Measurements from ENCODE around the gene STAT4. TPM values are rescaled to one million over a fixed set of nuclear protein-coding genes. Genes with fewer than 3 reads are reported as not detected.
A peak's percentile ranks its signal among the peaks of the same experiment; 100 is the strongest.

The STAT4 gene
- total RNA-seq, 1 experiment from 2014 or later: 0.44 TPM

DNA sequence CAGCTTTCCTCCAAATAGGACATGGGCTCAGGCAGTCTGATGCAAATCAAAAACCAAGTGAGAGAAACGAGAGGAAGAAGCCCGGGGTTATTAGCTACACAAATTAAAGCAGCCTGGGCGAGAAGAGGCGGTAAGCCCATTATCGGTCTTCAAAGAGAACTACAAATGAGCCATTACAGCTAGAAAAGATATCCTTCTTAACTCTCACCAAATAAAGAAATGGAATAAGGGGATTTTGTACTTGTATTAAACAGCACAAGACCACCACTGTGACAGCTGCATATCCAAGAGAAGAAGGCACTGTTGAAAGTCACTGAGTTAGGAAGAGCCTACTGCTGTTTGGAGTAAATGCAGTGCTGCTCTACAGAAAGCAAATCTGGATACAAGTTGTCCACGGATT, 169.5 kb downstream of the STAT4 start:
- CTCF ChIA-PET: no interaction called here
- no peak for DNase-seq (ENCODE audit: low spot score)
- Mint-ChIP-seq H3K36me3 (peaks cover 93% of the 10 kb centered on the region), H3K4me1 (peaks cover 8% of the 10 kb centered on the region), H3K4me3 (no peak overlapping the region), H3K27ac (0 out of 2 replicates have a peak overlapping the region, but pooled peaks have one; percentile 12), H3K27me3 (ENCODE audit: low read depth) (no peaks in the 10 kb centered on the region), H3K9me3 (no peaks in the 10 kb centered on the region)
- TF ChIP-seq, protein P1, sequence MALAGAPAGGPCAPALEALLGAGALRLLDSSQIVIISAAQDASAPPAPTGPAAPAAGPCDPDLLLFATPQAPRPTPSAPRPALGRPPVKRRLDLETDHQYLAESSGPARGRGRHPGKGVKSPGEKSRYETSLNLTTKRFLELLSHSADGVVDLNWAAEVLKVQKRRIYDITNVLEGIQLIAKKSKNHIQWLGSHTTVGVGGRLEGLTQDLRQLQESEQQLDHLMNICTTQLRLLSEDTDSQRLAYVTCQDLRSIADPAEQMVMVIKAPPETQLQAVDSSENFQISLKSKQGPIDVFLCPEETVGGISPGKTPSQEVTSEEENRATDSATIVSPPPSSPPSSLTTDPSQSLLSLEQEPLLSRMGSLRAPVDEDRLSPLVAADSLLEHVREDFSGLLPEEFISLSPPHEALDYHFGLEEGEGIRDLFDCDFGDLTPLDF (CRISPR knock-in tag; IDR thresholded peaks at IDR 0.05): no peak
- TF ChIP-seq TEAD4 (CRISPR knock-in tag; IDR thresholded peaks at IDR 0.05) (no peak), OVOL2 (CRISPR knock-in tag; IDR thresholded peaks at IDR 0.05; ENCODE audit: borderline replicate concordance) (no peak), NFATC4 (CRISPR knock-in tag; IDR thresholded peaks at IDR 0.05) (no peak)
- TF ChIP-seq, protein P2, sequence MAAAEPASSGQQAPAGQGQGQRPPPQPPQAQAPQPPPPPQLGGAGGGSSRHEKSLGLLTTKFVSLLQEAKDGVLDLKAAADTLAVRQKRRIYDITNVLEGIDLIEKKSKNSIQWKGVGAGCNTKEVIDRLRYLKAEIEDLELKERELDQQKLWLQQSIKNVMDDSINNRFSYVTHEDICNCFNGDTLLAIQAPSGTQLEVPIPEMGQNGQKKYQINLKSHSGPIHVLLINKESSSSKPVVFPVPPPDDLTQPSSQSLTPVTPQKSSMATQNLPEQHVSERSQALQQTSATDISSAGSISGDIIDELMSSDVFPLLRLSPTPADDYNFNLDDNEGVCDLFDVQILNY (CRISPR knock-in tag; IDR thresholded peaks at IDR 0.05): no peak
- POLR2A ChIA-PET: no interaction called here
- no peak for ATAC-seq

DNA sequence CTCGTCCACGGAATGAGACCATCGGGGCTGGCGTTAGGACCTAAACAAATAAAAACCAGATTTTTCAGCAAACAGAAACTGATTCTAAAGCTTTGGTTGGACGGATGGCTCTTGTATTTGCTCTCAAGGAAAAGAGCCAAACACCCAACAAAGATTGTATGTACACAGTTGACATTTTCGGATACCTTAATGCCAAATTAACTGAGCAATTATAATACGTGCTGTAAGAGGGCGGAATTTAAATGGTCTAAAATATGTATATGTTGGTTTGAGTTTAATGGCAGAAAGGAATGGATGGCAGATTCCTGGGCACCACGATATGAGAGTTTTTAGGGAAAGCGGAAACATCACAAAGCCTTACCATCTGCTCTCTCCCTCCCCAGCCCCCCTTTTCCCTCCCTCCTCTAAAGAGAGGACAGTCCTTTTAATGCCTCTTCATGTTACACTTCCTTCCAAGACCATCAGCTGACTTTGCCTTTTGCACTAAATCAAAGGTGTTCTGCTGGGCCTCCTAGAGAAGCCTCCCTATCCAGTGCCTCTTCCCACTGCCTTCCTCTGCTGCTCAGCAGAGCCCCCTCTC, 170.1 kb downstream of the STAT4 start:
- H3K36me3 Mint-ChIP-seq: peaks cover 92% of the 10 kb centered on the region
- H3K4me3 Mint-ChIP-seq: no peak overlapping the region
- no peak for ATAC-seq
- no peaks in the 10 kb centered on the region for H3K27me3 Mint-ChIP-seq (ENCODE audit: low read depth)
- no peak for DNase-seq (ENCODE audit: low spot score)
- CTCF ChIA-PET: no interaction called here
- no peak for TF ChIP-seq ZNF121 (CRISPR knock-in tag; IDR thresholded peaks at IDR 0.05)
- TF ChIP-seq, protein P3, sequence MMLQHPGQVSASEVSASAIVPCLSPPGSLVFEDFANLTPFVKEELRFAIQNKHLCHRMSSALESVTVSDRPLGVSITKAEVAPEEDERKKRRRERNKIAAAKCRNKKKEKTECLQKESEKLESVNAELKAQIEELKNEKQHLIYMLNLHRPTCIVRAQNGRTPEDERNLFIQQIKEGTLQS (CRISPR knock-in tag; conservative IDR thresholded peaks at IDR 0.05): no peak
- TF ChIP-seq, protein P4, sequence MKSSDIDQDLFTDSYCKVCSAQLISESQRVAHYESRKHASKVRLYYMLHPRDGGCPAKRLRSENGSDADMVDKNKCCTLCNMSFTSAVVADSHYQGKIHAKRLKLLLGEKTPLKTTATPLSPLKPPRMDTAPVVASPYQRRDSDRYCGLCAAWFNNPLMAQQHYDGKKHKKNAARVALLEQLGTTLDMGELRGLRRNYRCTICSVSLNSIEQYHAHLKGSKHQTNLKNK (CRISPR knock-in tag; IDR thresholded peaks at IDR 0.05): no peak
- no peak for TF ChIP-seq JAZF1 (CRISPR knock-in tag; IDR thresholded peaks at IDR 0.05)
- no peak for TF ChIP-seq TEAD1 (CRISPR knock-in tag; IDR thresholded peaks at IDR 0.05)
- POLR2A ChIA-PET: no interaction called here
- H3K27ac Mint-ChIP-seq: peak overlapping the region; percentile 73; the same call in 1 of the 2 replicates
- peaks cover 7% of the 10 kb centered on the region for H3K4me1 Mint-ChIP-seq
- H3K9me3 Mint-ChIP-seq: no peaks in the 10 kb centered on the region

DNA sequence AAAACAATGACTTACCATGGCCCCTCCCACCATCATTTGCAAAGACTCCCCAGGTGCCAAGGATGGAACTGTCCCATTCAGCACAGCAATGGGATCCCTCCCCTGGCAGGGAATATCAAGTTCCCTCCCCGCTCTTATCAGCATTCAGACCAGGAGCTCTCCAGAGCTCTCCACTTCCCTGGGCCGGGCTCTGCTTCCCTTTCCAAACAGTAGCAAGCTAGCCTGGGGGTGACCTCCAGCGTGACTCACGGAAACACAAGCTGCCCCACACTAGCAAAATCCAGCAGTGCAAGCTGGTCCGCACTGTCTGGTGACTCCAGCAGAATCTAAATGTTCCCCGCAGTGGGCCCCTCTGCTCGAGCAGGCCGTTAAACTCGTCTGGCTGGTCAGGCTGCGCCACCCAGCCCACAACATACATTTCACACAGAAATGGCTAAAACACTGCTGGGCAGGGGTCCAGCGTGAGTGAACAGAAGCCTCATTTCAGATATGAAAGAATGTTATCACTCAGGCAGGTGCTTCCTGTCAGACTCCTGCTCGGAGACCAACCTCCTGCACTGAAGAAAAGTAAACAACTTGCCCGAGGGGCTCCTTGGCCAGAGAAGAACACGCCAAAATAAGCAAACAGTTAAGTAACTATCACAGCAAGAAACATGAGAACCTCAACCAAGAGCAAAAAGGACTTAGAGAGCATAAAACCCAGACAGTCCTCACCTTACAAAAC, 170.7 kb downstream of the STAT4 start:
- H3K27ac Mint-ChIP-seq: peak overlapping the region; percentile 73; the same call in 1 of the 2 replicates

More for the DNA sequence above, 170.7 kb downstream of the STAT4 start:
- CTCF ChIA-PET: no interaction called here
- H3K4me1 Mint-ChIP-seq: peaks cover 7% of the 10 kb centered on the region
- TF ChIP-seq, protein P5, sequence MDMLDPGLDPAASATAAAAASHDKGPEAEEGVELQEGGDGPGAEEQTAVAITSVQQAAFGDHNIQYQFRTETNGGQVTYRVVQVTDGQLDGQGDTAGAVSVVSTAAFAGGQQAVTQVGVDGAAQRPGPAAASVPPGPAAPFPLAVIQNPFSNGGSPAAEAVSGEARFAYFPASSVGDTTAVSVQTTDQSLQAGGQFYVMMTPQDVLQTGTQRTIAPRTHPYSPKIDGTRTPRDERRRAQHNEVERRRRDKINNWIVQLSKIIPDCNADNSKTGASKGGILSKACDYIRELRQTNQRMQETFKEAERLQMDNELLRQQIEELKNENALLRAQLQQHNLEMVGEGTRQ (CRISPR knock-in tag; IDR thresholded peaks at IDR 0.05): no peak
- H3K9me3 Mint-ChIP-seq: no peaks in the 10 kb centered on the region
- H3K36me3 Mint-ChIP-seq: peaks cover 92% of the 10 kb centered on the region
- ATAC-seq (no peak; the same call in 1 of the 2 replicates), DNase-seq (ENCODE audit: low spot score) (no peak)
- no peak overlapping the region for H3K4me3 Mint-ChIP-seq
- POLR2A ChIA-PET: no interaction called here
- H3K27me3 Mint-ChIP-seq (ENCODE audit: low read depth): no peaks in the 10 kb centered on the region

Other genes starting within 250 kb of the STAT4 start
- gene STAT1, start 136.8 kb downstream of the STAT4 start, total RNA-seq (2021): 36.1 to 41.3 TPM (median 39.5 TPM) in 3 replicates
- 39.0 to 43.6 TPM (median 43.5 TPM) in 3 replicates for gene MYO1B, start 94.4 kb upstream of the STAT4 start, total RNA-seq (2021)